ENCODE data around the gene SIK2.

- TF ChIP-seq CTCF (IDR thresholded peaks at IDR 0.05 in 8 of 11, conservative IDR thresholded peaks at IDR 0.05 in 3 of 11) (no peak), POLR2A (IDR thresholded peaks at IDR 0.05) (no peak), POLR2AphosphoS5 (IDR thresholded peaks at IDR 0.05) (no peak)
Measured at GRCh38 chr11:111675891-111676290, 73.6 kb downstream of the SIK2 start.

Data from spleen (tissue), 7 donors.